BLaER1 treated with 17β-estradiol and CSF1 and Interleukin-3, amounts not matched to agents 10 nM and 100 nM (cell line): ENCODE measurements around the gene RPP14.
"Not testable (repeated sequence)": the region's sequence is repeated elsewhere in the genome, so short reads cannot be mapped to it uniquely, and the experiment has no call there.

Experiments
- H3K27ac ChIP-seq, 11 experiments: shearing (Covaris generic); formaldehyde crosslinking; 2 replicates each; pipeline ENCODE4 v1.8.1; 2022
- H3K27me3 ChIP-seq, 11 experiments: shearing (Covaris generic); formaldehyde crosslinking; 2 replicates each; pipeline ENCODE4 v1.8.1; 2022
- H3K36me3 ChIP-seq, 11 experiments: shearing (Covaris generic); formaldehyde crosslinking; 2 replicates each; pipeline ENCODE4 v1.8.1; 2022
- H3K4me1 ChIP-seq, 10 experiments: shearing (Covaris generic); formaldehyde crosslinking; 2 replicates each; pipeline ENCODE4 v1.8.1; 2022
- H3K4me2 ChIP-seq, 11 experiments: shearing (Covaris generic); formaldehyde crosslinking; 2 replicates each; pipeline ENCODE4 v1.8.1; 2022
- H3K4me3 ChIP-seq, 10 experiments: shearing (Covaris generic); formaldehyde crosslinking; 2 replicates each; pipeline ENCODE4 v1.8.1; 2022
- H3K9ac ChIP-seq, 11 experiments: shearing (Covaris generic); formaldehyde crosslinking; 2 replicates each; pipeline ENCODE4 v1.8.1; 2022
- H3K9me3 ChIP-seq, 11 experiments: shearing (Covaris generic); formaldehyde crosslinking; replicated peaks in 1 of 11; 2 replicates each; pipeline ENCODE4 v1.8.1; 2022
- H4K20me1 ChIP-seq, 11 experiments: shearing (Covaris generic); formaldehyde crosslinking; 2 replicates each; pipeline ENCODE4 v1.8.1; 2022
- Cebpa-rat ChIP-seq, 11 experiments: shearing (Covaris generic); IDR thresholded peaks; 2 replicates each; pipeline ENCODE4 v1.8.1; 2022

Gene RPP14

DNA sequence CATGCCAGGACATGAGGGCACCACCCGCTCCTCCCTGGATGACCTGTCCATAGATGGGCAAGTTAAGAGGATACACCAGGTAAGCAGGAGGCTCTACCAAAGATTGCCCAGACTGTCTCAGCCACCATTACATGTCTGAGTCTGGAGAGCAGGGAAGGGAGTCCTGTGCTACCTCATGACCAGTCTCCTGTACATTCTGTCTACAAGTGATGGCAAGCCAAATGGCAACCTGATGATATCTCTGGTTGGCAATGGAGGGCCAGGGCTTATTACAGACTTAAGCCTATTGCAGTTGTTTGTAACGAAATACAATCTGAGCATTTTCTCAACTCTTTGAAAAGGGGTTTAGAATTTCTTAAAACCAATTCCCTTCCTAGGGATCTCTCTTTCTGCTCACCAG, 36.7 kb upstream of the RPP14 start:
- Histone ChIP-seq H3K9me3 (no peaks in the 10 kb centered on the region), H3K4me3 (no peak overlapping the region), H3K27me3 (no peaks in the 10 kb centered on the region), H3K36me3 (peaks cover 11 to 45% (median 22%) of the 10 kb centered on the region in 11 experiments; a peak in 17 of 22 replicates), H3K9ac (no peak overlapping the region), H3K4me2 (no peak overlapping the region), H3K4me1 (peaks cover 0 to 29% (median 3%) of the 10 kb centered on the region in 10 experiments; a peak in 10 of 20 replicates), H3K27ac (no peak overlapping the region), H4K20me1 (no peaks in the 10 kb centered on the region)
- no peak for TF ChIP-seq Cebpa-rat (IDR thresholded peaks at IDR 0.05)

DNA sequence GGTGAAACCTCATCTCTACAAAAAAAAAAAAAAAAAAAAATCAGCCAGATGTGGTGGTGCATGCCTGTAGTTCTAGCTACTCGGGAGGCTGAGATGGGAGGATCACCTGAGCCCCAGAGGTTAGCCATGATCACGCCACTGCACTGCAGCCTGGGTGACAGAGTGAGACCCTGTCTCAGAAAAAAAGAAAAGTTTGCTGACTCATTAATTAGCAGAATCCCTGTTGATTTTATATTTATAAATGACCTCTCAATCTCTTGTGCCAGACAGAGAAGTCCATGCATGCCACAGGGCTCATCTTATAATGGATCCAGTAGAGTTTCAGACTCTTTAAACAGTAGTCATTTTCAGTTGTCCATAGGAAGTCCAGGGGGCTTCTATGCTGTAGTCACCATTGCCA, 35.6 kb upstream of the RPP14 start:
- H3K27ac ChIP-seq = no peak overlapping the region
- peaks cover 20 to 57% (median 29%) of the 10 kb centered on the region in 11 experiments; a peak in 17 of 22 replicates for H3K36me3 ChIP-seq
- H3K9ac ChIP-seq = no peak overlapping the region
- peaks cover 0 to 4% (median 1%) of the 10 kb centered on the region in 11 experiments; a peak in 6 of 22 replicates for H3K9me3 ChIP-seq
- H3K4me3 ChIP-seq = no peak overlapping the region
- H3K27me3 ChIP-seq = no peaks in the 10 kb centered on the region
- H4K20me1 ChIP-seq = no peaks in the 10 kb centered on the region
- peaks cover 0 to 29% (median 3%) of the 10 kb centered on the region in 10 experiments; a peak in 10 of 20 replicates for H3K4me1 ChIP-seq
- H3K4me2 ChIP-seq = no peak overlapping the region
- no peak for TF ChIP-seq Cebpa-rat (IDR thresholded peaks at IDR 0.05)

GRCh38 chr3:58271901-58272501, 34.0 kb upstream of the RPP14 start:
- no peak overlapping the region for H3K9ac ChIP-seq
- no peaks in the 10 kb centered on the region for H3K27me3 ChIP-seq
- no peaks in the 10 kb centered on the region for H4K20me1 ChIP-seq
- peaks cover 0 to 29% (median 3%) of the 10 kb centered on the region in 10 experiments; a peak in 10 of 20 replicates for H3K4me1 ChIP-seq
- H3K9me3 ChIP-seq = peaks cover 4 to 15% (median 9%) of the 10 kb centered on the region in 11 experiments; a peak in 12 of 22 replicates
- peaks cover 20 to 57% (median 31%) of the 10 kb centered on the region in 11 experiments; a peak in 18 of 22 replicates for H3K36me3 ChIP-seq
- no peak overlapping the region for H3K4me3 ChIP-seq
- H3K4me2 ChIP-seq = peak overlapping the region in 4 of 11 experiments; percentile 41 to 72 (median 62); a peak in 7 of 22 replicates
- H3K27ac ChIP-seq = peak overlapping the region in 4 of 11 experiments; percentile 37 to 63 (median 51); a peak in 7 of 22 replicates
- TF ChIP-seq Cebpa-rat (IDR thresholded peaks at IDR 0.05) = peak in 6 of 11 experiments; percentile 10 to 66 (median 37); a peak in 5 of 22 replicates

DNA sequence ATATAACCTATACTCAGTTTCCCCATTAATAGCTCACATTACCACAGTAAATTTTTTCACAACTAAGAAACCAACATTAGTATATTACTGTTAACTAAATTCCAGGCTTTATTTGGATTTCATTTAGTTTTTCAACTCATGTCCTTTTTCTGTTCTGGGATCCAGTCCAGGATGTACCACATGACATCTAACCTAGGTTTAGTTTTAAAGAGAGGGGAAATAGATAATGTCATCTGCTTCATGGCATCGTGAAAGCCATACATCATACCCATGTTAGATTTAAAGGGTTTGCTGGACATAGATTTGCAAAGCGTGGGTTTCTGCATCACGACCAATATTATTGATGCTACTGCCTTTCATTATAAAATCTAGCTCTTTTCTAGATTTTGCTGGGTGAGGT, 33.2 kb upstream of the RPP14 start:
- peaks cover 14 to 52% (median 22%) of the 10 kb centered on the region in 11 experiments; a peak in 18 of 22 replicates for H3K36me3 ChIP-seq
- peak overlapping the region in 3 of 11 experiments; percentile 37 to 63 (median 56); a peak in 3 of 22 replicates for H3K27ac ChIP-seq
- H3K4me2 ChIP-seq = peak overlapping the region in 2 of 11 experiments; percentile 61 to 63; a peak in 2 of 22 replicates
- H3K4me1 ChIP-seq = peaks cover 0 to 23% (median 3%) of the 10 kb centered on the region in 10 experiments; a peak in 10 of 20 replicates
- H4K20me1 ChIP-seq = no peaks in the 10 kb centered on the region
- TF ChIP-seq Cebpa-rat (IDR thresholded peaks at IDR 0.05) = no peak
- H3K9me3 ChIP-seq = peaks cover 4 to 16% (median 10%) of the 10 kb centered on the region in 11 experiments; a peak in 12 of 22 replicates
- H3K4me3 ChIP-seq = no peak overlapping the region
- H3K27me3 ChIP-seq = no peaks in the 10 kb centered on the region
- no peak overlapping the region for H3K9ac ChIP-seq

- not testable (repeated sequence) for H3K4me2 ChIP-seq, H3K4me3 ChIP-seq, H4K20me1 ChIP-seq, H3K9ac ChIP-seq, H3K27ac ChIP-seq, H3K27me3 ChIP-seq
- Histone ChIP-seq H3K4me1 (peaks cover 0 to 23% (median 3%) of the 10 kb centered on the region in 10 experiments; a peak in 10 of 20 replicates), H3K36me3 (peaks cover 11 to 49% (median 22%) of the 10 kb centered on the region in 11 experiments; a peak in 17 of 22 replicates), H3K9me3 (peaks cover 4 to 16% (median 10%) of the 10 kb centered on the region in 11 experiments; a peak in 12 of 22 replicates)
Measured at GRCh38 chr3:58273362-58273761, 32.7 kb upstream of the RPP14 start.

DNA sequence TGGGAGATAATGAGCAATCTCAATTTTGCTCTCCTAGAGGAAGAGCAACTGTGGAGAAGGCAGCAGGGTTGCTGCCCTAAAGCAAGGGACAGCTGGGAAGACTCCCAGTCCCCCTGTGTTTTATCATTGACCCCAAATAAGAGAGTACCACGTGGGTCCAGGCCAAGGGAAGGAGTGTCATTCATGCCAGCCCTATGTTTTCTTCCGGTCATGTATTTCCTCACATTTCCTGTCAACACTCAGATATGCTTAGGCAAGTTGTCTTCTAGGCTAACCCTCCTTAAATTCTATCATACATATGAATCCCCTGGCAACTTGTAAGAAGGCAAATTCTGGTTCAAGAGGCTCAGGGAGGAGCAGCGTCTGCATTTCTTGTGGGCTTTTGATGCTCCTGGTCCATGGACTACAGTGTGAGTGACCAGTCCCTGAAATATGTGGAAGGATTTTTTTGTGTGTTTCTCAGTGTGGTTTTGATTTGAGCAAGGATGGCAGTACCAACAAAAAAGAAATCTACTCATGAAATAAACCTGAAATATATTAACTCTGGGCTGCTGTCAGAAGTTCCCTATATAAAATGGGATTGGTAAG, 31.9 kb upstream of the RPP14 start:
- Histone ChIP-seq H3K9ac (no peak overlapping the region), H3K9me3 (peaks cover 4 to 16% (median 10%) of the 10 kb centered on the region in 11 experiments; a peak in 12 of 22 replicates), H3K4me2 (no peak overlapping the region; a peak in 1 of 22 replicates), H3K4me3 (no peak overlapping the region), H3K4me1 (peaks cover 0 to 23% (median 3%) of the 10 kb centered on the region in 10 experiments; a peak in 10 of 20 replicates), H4K20me1 (no peaks in the 10 kb centered on the region), H3K27me3 (no peaks in the 10 kb centered on the region), H3K27ac (no peak overlapping the region), H3K36me3 (peaks cover 11 to 41% (median 19%) of the 10 kb centered on the region in 11 experiments; a peak in 16 of 22 replicates)
- TF ChIP-seq Cebpa-rat (IDR thresholded peaks at IDR 0.05) = no peak

GRCh38 chr3:58281069-58281468, 25.0 kb upstream of the RPP14 start:
- Histone ChIP-seq H3K27ac (no peak overlapping the region), H3K4me2 (no peak overlapping the region)
- TF ChIP-seq Cebpa-rat (IDR thresholded peaks at IDR 0.05) = no peak

GRCh38 chr3:58285334-58285733, 20.7 kb upstream of the RPP14 start:
- H3K9ac ChIP-seq = no peak overlapping the region
- H3K4me2 ChIP-seq = no peak overlapping the region
- H3K27me3 ChIP-seq = no peaks in the 10 kb centered on the region
- H3K36me3 ChIP-seq = peaks cover 10 to 73% (median 29%) of the 10 kb centered on the region in 11 experiments; a peak in 18 of 22 replicates
- no peak for TF ChIP-seq Cebpa-rat (IDR thresholded peaks at IDR 0.05)
- no peak overlapping the region for H3K4me3 ChIP-seq
- peaks cover 0 to 8% (median 5%) of the 10 kb centered on the region in 11 experiments; a peak in 11 of 22 replicates for H3K9me3 ChIP-seq
- no peaks in the 10 kb centered on the region for H4K20me1 ChIP-seq
- H3K27ac ChIP-seq = no peak overlapping the region
- H3K4me1 ChIP-seq = peaks cover 0 to 4% (median 0%) of the 10 kb centered on the region in 10 experiments; a peak in 1 of 20 replicates

More at GRCh38 chr3:58281069-58281468, 25.0 kb upstream of the RPP14 start:
- peaks cover 3 to 6% (median 5%) of the 10 kb centered on the region in 11 experiments; a peak in 9 of 22 replicates for H3K9me3 ChIP-seq
- H3K36me3 ChIP-seq = peaks cover 5 to 48% (median 16%) of the 10 kb centered on the region in 11 experiments; a peak in 14 of 22 replicates
- H3K9ac ChIP-seq = no peak overlapping the region
- no peaks in the 10 kb centered on the region for H3K27me3 ChIP-seq
- H4K20me1 ChIP-seq = no peaks in the 10 kb centered on the region
- H3K4me3 ChIP-seq = no peak overlapping the region
- no peaks in the 10 kb centered on the region for H3K4me1 ChIP-seq

DNA sequence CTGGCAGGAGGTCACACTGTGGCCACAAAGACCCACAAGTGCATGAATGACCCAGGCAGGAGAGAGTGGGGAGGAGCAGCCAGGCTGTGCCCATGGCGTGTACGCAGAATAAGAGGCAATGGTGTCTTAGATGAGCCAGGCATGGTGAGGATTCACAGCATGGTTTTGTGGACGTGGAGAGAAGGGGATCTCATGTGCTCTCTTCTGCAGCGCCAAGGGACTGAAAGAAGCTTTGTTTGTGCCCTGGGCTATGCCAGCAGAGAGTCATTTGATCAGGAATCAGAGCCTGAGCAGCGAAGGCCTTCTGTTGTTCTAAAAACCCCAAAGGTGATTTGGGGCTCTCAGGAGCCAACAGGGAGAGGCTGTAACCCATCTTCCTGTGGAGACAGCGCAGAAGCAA, 18.7 kb upstream of the RPP14 start:
- no peaks in the 10 kb centered on the region for H4K20me1 ChIP-seq
- H3K27ac ChIP-seq = no peak overlapping the region
- no peak overlapping the region for H3K9ac ChIP-seq
- H3K4me1 ChIP-seq = peaks cover 0 to 4% (median 0%) of the 10 kb centered on the region in 10 experiments; a peak in 1 of 20 replicates
- no peak for TF ChIP-seq Cebpa-rat (IDR thresholded peaks at IDR 0.05)
- H3K9me3 ChIP-seq = peaks cover 0 to 12% (median 6%) of the 10 kb centered on the region in 11 experiments; a peak in 12 of 22 replicates
- H3K4me3 ChIP-seq = no peak overlapping the region
- peaks cover 0 to 59% (median 21%) of the 10 kb centered on the region in 11 experiments; a peak in 17 of 22 replicates for H3K36me3 ChIP-seq
- no peak overlapping the region for H3K4me2 ChIP-seq
- H3K27me3 ChIP-seq = no peaks in the 10 kb centered on the region
